NCI-H1092 (cell line): Measurements from ENCODE around the gene BAHCC1.

Experiments used
- DNase-seq: peaks from one replicate; lab custom pipeline; 2025; lab: John Stamatoyannopoulos, UW

Gene BAHCC1

GRCh38 chr17:81461607-81462500, 66.6 kb downstream of the BAHCC1 start:
- DNase-seq: no peak

GRCh38 chr17:81462506-81463125, 67.4 kb downstream of the BAHCC1 start:
- DNase-seq: no peak

GRCh38 chr17:81463506-81463905, 68.2 kb downstream of the BAHCC1 start:
- DNase-seq: no peak

- no peak for DNase-seq
These were observed 69.3 kb downstream of the BAHCC1 start for GRCh38 chr17:81464586-81464985.

GRCh38 chr17:81465910-81466309, 70.7 kb downstream of the BAHCC1 start:
- DNase-seq: no peak

DNA sequence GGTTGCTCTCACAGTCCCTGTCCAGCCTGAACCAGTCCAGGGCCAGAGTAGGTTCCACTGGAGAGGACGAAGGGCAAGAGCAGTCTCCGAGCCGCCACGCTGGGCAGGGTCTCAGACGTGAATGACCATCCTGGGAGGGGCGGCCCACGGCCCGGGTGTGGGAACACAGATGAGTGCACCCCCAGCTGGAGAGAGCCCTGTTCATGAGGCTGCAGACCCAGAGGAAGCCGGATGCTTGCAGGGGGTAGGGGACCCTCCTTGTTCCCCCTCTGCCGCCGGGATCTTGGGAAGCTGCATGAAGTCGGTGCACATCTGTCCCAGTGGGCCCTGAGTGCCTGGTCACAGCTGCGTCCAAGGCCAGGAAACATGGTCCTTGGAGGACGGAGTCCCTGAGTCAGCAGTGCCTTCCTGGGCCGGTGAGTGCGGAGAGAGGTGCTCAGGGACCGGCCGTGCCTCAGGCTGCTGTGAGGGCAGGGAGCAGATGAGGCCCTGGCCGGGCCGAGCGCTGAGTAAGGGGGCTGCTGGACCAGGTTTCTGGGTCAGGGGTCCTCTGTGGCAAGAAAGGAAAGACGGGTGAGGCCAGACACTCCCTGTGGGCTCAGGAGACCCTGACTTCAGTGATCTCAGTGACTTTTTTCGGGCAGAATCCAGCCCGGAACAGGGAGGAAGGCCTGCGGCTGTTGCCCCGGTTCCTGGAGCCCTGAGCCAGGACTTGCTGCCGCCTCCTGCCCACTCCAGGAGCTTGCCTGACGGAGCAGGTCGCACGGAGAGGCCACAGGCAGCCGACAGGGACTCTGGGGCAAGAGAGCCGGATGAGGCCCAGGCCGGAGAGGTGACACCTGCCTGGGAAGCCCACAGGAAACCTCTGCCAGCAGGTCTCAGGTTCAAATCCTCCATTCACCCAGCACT, 71.6 kb downstream of the BAHCC1 start:
- no peak for DNase-seq

GRCh38 chr17:81468111-81468769, 73.0 kb downstream of the BAHCC1 start:
- no peak for DNase-seq

GRCh38 chr17:81468770-81469121, 73.5 kb downstream of the BAHCC1 start:
- DNase-seq: no peak

- no peak for DNase-seq
These were observed 74.0 kb downstream of the BAHCC1 start for GRCh38 chr17:81469266-81469665.

DNA sequence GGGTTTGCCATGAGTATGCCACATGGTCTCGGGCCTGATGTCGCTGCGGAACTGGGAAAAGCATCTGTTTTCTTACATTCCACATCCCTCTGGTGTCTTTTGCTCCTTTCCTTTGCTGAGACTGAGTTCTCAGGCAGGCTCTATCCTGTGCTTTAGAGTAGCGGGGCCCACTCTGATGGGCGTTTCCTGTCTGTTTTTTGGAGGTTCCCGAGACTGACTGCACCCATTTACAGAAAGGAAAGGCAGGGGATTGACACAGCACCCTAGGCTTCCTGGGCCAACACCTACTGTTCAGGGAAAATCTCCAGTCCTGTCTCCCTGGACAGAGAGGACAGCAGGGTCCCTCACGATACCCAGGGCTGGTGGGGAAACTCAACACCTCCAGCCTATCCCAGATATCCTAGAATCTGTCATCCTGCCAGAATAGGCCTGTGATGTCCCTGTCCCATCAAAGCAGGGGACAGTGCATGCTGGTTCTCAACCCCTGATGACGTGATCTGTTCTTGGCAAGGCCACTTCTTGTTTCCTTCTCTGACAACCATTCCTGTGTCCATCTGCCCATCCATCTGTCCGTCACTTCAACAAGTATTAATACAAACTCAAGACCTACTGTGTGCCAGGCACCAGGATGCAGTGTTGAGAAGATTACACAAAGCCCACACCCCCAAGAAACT, 75.2 kb downstream of the BAHCC1 start:
- no peak for DNase-seq

GRCh38 chr17:81470944-81471817, 75.9 kb downstream of the BAHCC1 start:
- no peak for DNase-seq

DNA sequence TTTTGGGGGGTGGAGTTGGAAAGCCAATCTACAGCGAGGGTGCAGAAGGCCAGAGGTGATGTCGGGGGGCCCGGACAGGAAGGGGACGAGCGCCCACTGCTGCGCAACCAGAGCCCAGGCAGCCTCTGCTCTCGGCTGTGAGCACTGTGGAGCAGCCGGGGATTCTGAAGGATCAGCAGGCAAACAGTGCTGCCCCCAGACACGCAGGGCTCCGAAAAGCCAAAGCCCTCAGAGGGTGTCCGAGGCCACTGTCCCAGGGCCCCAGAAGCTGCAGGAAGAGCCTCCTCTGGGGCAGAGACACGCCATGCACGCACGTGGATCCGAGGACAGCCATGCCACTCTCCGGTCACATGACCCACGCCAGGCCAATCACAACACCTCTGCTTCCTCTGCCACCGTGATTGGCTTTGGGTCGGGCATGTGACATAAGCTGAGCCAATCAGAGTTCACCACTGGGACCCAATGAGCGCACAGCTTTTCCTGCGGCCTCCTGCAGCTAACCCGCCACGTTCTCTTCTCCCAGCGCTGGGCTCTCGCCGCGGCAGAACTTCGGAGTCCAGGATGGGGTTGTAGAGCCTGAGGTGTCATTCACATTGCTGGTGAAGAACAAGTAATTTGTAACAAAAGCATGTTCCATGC, 76.7 kb downstream of the BAHCC1 start:
- DNase-seq: no peak

GRCh38 chr17:81473019-81473418, 77.8 kb downstream of the BAHCC1 start:
- no peak for DNase-seq

GRCh38 chr17:81474958-81475357, 79.7 kb downstream of the BAHCC1 start:
- no peak for DNase-seq

- DNase-seq: no peak
These were observed 80.8 kb downstream of the BAHCC1 start for GRCh38 chr17:81476097-81476496.

- DNase-seq: no peak
These were observed 81.4 kb downstream of the BAHCC1 start for GRCh38 chr17:81476635-81477034.

DNA sequence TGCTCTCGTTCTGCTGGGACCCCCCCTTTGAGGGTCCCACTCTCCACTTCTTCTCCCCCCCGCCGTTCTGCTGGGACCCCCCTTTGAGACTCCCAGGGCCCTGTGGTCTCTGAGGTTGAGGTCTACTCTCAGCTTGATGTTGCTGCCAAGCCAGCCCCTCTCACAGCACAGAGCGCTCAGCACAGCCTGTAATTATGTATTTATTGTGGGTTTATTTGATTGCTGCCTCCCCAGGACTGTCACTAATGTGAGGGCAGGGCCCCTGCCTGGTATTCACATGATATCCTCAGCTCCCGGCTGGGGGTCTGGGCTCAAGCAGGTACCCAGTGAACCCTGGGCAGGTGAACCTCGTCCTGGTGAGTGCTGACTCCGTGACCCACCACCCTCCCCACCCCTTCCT, 81.9 kb downstream of the BAHCC1 start:
- no peak for DNase-seq

DNA sequence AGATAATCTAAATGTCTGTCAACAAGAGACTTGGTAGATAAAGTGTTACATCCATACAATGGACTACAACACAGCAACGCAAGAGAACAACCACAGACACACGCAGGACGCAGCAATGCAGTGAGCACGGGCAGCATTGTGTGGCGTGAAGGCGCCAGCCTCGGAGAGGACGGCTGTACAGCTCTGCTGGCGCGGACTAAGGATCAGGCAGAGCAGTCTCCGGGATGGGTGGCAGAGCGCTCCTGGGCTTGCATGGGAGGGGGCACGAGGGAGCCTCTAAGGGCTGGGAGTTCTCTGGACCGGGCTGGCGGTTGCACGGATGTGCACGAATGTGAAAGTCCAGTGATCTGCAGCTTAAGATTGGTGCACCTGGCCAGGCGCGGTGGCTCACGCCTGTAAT, 82.9 kb downstream of the BAHCC1 start:
- no peak for DNase-seq

DNA sequence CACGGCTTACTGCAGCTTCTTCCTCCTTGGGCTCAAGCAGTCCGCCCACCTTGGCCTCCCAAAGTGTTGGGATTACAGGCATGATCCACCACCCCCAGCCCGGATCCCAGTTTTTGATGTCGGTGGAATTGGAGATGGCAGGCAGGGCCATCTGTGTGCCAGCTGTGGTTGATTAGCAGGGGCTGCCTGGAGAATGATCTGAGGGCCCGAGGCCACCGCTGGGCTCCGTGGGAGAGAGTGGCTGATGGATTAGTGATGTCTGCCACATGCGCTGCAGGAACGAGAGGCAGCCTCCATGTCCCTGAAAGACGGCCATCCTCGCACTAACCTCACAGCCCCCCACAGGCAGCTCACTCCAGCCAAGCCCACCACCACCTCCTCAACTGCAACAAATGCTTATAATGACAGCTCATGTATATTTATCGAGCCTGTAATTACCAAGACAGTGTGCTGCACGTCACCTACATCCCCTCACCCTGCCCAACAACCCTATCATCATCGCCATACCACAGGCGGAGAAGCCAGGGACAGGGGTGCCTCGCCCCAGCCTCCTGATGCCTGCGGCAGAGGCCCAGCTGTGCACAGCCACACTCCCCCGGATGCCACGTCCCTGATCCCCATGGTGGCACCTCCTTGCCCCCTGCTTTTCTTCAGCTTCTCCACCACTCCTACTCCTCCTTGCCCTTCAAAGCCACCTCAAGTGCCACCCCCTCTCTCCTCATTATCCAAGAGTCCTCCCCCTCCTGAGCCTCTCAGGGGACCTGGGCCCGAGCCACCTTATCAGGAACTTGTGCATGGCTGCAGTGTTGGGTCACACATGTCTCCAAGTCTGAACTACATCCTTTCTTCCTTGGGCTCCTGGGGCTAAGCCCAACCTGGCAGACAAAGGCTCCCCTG, 84.2 kb downstream of the BAHCC1 start:
- no peak for DNase-seq
